ENCODE measurements around the gene SHROOM2.
A peak's percentile ranks its signal among the peaks of the same experiment; 100 is the strongest.

The SHROOM2 gene

DNA sequence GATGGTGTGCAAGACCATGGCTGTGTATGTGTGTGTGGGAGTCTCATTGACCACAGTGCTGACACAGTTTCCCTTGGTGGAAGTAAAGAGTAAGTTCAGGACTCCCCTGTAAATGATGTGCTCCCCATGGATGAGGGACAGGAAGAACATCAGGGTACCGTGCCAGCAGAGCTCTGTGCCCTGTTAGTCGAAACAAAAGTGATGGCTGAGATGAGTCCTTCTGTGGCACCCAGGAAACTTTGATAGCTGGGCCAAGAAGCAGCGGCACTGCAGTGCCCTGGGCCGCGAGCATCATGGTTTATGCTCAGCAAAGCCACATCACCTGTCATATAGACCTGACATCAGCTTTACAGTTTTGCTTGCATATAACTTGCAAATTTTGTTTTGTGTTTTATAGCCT lies 119.5 kb downstream of the SHROOM2 start:
- no peak for DNase-seq

GRCh38 chrX:9906919-9907318 lies 120.7 kb downstream of the SHROOM2 start:
- DNase-seq = no peak

- no peak for DNase-seq
Measured at GRCh38 chrX:9907645-9908387, 121.6 kb downstream of the SHROOM2 start.

DNA sequence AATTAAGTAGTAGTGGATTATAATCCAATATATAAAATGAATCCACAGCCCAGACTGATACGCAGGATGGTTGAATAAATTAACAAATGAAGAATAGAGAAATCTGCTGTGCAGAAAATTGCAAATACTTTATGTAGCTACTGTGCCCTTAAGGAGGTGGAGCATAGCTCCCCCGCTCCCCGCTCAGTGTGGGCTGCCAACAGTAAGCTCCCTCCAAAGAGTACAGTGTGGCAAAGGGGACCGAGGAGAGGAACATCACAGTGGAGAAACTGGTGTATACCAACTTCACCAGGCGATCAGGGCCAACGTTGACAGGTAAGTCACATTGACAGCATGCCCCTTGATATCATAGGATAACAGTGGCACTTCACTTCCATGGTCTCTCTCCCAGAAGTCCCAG lies 123.0 kb downstream of the SHROOM2 start:
- DNase-seq = no peak

DNA sequence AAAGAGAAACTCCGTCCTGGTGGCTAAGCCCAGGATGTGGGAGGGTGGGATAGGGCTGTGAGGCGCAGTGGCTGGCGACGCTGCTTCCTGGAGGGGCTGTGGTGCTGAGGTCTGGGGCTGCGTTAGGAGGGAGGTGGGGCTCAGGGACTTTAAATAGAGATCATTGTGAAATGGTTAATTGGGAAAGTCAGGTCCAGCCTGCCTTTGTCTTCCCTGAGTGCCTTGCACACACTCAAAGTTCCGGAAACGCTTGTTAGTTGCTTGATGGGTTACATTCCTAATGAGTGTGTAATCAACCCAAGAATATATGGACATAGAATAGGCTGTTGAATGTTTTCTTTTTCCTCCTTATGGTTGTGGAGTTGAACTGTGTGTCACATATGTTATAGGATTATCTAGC lies 125.3 kb downstream of the SHROOM2 start:
- no peak for DNase-seq

- no peak for DNase-seq
Measured at GRCh38 chrX:9912351-9913145, 126.3 kb downstream of the SHROOM2 start.

GRCh38 chrX:9913146-9913433 lies 126.9 kb downstream of the SHROOM2 start:
- DNase-seq = no peak

DNA sequence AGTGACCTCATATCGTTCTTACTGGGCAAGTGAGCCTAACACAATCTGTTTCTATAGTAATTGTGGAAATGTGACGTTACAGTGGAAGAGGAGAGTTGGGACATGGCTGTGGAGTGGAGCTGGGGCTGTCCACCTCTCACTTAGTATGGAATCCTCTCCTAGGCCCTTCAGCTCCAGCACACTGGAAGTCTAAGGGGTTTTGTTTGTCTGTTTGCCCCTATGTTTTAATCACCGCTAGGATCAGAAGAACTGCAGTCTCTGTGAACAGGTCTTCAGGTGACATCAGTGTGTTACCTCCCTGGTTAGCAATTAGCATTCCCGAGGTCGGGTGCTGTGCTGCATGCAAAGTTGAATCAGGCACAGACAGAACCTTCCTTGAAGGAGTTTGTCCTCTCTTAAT lies 131.6 kb downstream of the SHROOM2 start:
- no peak for DNase-seq

- no peak for DNase-seq
Measured at GRCh38 chrX:9919632-9920172, 133.5 kb downstream of the SHROOM2 start.

- no peak for DNase-seq
Measured at GRCh38 chrX:9921407-9921806, 135.2 kb downstream of the SHROOM2 start.

GRCh38 chrX:9923357-9923756 lies 137.1 kb downstream of the SHROOM2 start:
- no peak for DNase-seq

GRCh38 chrX:9926002-9926401 lies 139.8 kb downstream of the SHROOM2 start:
- DNase-seq = no peak

DNA sequence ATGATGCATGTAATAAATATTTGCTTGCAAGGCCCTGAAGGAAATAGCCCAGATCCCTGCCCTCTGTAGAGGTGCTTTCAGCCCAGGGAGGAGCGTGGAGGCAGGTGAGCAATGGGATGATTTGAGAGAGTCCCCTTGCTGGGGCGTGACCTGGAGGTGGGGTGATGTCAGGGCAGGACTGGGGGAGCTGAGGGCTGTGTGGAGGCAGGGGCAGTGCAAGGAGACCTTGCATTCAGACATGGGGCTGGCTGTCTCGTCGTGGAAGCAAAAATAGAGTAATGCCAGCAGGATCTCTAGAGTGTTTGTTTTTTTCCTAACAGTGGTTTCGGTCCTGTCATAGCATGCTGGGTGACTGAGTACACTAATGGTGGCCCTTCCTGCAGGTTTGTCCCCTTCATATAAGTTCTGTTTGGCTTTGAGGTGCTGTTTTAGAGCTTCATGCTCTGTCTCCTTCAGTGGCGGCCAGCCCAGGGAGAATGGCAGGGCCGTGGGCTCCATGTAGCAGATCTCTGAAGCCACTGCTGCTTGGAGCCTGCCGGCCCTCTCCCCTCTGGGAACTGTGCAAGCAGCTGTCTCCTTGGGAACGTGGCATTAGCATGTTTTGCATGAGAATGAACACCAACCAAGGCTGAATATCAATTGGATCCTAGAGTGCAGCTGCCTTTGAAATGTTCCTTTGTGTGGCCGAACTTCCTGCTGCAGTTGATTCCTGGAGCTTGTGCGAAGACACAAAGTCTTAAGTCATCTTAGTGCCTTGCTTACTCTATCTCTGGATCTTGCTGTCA lies 141.7 kb downstream of the SHROOM2 start:
- no peak for DNase-seq

DNA sequence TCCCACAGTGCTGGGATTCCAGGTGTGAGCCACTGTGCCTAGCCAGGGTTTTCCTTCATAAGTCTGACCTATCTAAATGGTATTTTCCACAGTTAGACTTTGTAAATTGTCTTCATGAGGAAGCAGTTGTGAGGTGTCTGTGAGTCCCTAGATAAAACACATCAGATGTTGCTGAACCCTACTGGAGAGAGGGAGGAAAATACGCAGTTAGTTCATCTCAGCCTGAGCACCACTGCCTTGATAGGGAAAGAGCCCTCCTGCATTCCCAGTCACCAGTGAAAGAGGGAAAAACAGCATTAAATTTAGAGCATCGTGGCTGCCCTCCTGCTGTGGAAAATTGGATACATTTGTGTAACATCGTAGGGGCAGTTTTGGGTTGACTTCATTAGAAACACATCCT lies 149.2 kb downstream of the SHROOM2 start:
- no peak for DNase-seq

GRCh38 chrX:9937761-9938160 lies 151.5 kb downstream of the SHROOM2 start:
- no peak for DNase-seq

DNA sequence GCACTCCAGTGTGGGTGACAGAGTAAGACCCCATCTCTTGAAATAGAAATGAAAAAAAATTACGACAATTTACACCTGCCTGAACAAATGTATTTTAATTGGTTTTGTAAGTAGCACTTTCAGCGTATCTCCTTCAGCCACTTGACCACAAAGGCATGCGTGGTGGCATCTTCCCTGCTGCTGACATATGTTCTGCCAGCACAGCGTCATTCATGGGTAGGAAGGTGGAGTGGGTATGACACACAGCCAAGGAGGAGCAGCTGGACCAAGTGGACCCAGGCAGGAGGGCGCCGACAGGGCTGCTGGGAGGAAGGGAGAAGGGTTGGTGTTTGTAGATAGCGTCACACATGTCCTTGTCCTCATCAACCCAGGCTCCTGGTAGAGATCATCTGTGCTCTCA lies 152.3 kb downstream of the SHROOM2 start:
- DNase-seq = no peak

GRCh38 chrX:9940421-9940820 lies 154.2 kb downstream of the SHROOM2 start:
- no peak for DNase-seq

DNA sequence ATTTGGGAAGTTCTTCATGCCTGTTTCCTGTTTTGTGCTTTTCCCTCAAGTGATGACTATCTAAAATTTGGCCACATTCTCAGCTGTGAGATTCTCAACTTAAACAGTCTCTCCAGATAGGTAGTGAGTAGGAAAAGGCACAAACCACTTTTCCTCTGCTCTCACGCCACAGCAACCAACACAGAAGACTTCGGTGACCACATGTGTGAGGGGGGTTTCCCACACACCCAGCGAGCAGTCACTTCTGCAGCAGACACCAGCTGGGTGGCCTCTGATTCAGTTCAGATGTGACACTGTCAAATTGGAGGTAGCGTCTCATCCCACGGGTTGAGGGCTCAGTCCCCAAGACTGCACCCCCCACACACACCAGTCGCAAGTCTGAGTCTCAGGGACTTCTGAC lies 155.9 kb downstream of the SHROOM2 start:
- DNase-seq = peak; percentile 75

DNA sequence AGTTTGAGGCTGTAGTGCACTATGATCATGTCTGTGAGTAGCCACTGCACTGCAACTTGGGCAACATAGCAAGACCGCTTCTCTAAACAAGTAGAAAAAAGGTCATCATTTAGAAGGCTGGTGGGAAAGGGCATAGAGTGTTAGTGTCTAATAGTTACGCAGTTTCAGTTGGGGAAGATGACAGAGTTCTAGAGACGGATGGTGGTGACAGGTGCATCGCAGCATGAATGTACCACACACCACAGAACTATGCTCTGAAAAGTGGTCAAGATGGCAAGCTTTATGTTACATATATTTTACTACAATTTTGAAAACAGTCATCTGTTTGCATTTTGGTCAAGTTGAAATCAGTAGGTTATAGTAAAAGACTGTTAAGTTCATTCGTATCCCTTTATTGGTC lies 157.2 kb downstream of the SHROOM2 start:
- DNase-seq = no peak

- DNase-seq = no peak
Measured at GRCh38 chrX:9947131-9947794, 161.0 kb downstream of the SHROOM2 start.

GRCh38 chrX:9948406-9948805 lies 162.2 kb downstream of the SHROOM2 start:
- DNase-seq = no peak

GRCh38 chrX:9952300-9952699 lies 166.1 kb downstream of the SHROOM2 start:
- no peak for DNase-seq

DNA sequence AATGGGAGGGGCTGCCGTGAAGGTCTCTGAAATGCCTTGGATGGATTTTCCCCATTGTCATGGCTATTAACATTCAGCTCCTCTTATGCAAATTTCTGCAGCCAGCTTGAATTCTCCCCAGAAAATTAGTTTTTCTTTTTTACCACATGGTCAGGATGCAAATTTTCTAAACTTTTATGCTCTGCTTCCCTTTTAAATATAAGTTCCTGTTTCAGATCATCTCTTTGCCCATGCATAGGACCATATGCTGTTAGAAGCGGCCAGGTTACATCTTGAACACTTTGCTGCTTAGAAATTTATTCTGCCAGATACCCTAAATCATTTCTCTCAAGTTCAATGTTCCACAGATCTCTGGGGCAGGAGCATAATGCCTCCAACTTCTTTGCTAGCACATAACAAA lies 167.2 kb downstream of the SHROOM2 start:
- no peak for DNase-seq
